ENCODE results near the gene CAMK1D.
A peak's percentile ranks its signal among the peaks of the same experiment; 100 is the strongest.

Gene CAMK1D

GRCh38 chr10:12639996-12640944 lies 290.9 kb downstream of the CAMK1D start:
- no peak overlapping the region for H3K23ac ChIP-seq (ENCODE audit: low read length)
- no peak overlapping the region for H3K4ac ChIP-seq (ENCODE audit: low read depth, low read length)
- H3K4me2 ChIP-seq (ENCODE audit: low read length) = no peak overlapping the region
- H3K27me3 ChIP-seq (ENCODE audit: insufficient read depth, low read length, poor library complexity) = no peaks in the 10 kb centered on the region
- H3K4me3 ChIP-seq (ENCODE audit: low read length) = no peak overlapping the region
- DNase-seq = no peak
- no peak overlapping the region for H3K27ac ChIP-seq (ENCODE audit: low read depth, low read length)
- H2BK15ac ChIP-seq (replicated peaks; ENCODE audit: low read depth) = no peak overlapping the region
- H2BK120ac ChIP-seq (ENCODE audit: low read depth, low read length) = no peak overlapping the region
- H3K36me3 ChIP-seq (ENCODE audit: control insufficient read depth, insufficient read depth, low read length) = no peaks in the 10 kb centered on the region
- WGBS (ENCODE audit: extremely low coverage, insufficient coverage, low lambda C conversion rate) = no CpG with 5 or more reads among the region's 12 CpGs
- H4K8ac ChIP-seq (ENCODE audit: low read depth, low read length) = no peak overlapping the region
- no peak overlapping the region for H3K9ac ChIP-seq (ENCODE audit: low read length)
- no peak overlapping the region for H2BK5ac ChIP-seq (ENCODE audit: low read length)
- H2AK5ac ChIP-seq (ENCODE audit: low read length) = no peak overlapping the region
- peak overlapping the region; percentile 19 for H3K18ac ChIP-seq (ENCODE audit: low read length)
- no peak overlapping the region for H4K5ac ChIP-seq (ENCODE audit: low read length)
- H3K4me1 ChIP-seq (ENCODE audit: control insufficient read depth, low read depth, low read length) = peaks cover 2% of the 10 kb centered on the region
- H3K56ac ChIP-seq (ENCODE audit: low read length) = no peak overlapping the region
- H3K79me2 ChIP-seq (ENCODE audit: control insufficient read depth, insufficient read depth, low read length) = no peaks in the 10 kb centered on the region
- H3K79me1 ChIP-seq (ENCODE audit: low read length) = no peaks in the 10 kb centered on the region

- Histone ChIP-seq H3K27me3 (ENCODE audit: insufficient read depth, low read length, poor library complexity) (no peaks in the 10 kb centered on the region), H3K4me3 (ENCODE audit: low read length) (no peak overlapping the region), H4K8ac (ENCODE audit: low read depth, low read length) (no peak overlapping the region), H3K4ac (ENCODE audit: low read depth, low read length) (no peak overlapping the region), H2AK5ac (ENCODE audit: low read length) (no peak overlapping the region), H3K4me1 (ENCODE audit: control insufficient read depth, low read depth, low read length) (peaks cover 2% of the 10 kb centered on the region), H3K23ac (ENCODE audit: low read length) (no peak overlapping the region), H3K4me2 (ENCODE audit: low read length) (no peak overlapping the region), H3K9ac (ENCODE audit: low read length) (no peak overlapping the region), H3K56ac (ENCODE audit: low read length) (no peak overlapping the region), H4K5ac (ENCODE audit: low read length) (no peak overlapping the region), H3K79me1 (ENCODE audit: low read length) (no peaks in the 10 kb centered on the region), H3K18ac (ENCODE audit: low read length) (no peak overlapping the region), H2BK5ac (ENCODE audit: low read length) (no peak overlapping the region), H3K27ac (ENCODE audit: low read depth, low read length) (no peak overlapping the region), H2BK15ac (replicated peaks; ENCODE audit: low read depth) (no peak overlapping the region), H3K79me2 (ENCODE audit: control insufficient read depth, insufficient read depth, low read length) (no peaks in the 10 kb centered on the region), H2BK120ac (ENCODE audit: low read depth, low read length) (no peak overlapping the region), H3K36me3 (ENCODE audit: control insufficient read depth, insufficient read depth, low read length) (no peaks in the 10 kb centered on the region)
- WGBS (ENCODE audit: extremely low coverage, insufficient coverage, low lambda C conversion rate) = no CpG with 5 or more reads among the region's 7 CpGs
- no peak for DNase-seq
Measured at GRCh38 chr10:12642036-12642435, 292.7 kb downstream of the CAMK1D start.

- H3K4me3 ChIP-seq (ENCODE audit: low read length) = no peak overlapping the region
- H3K4me1 ChIP-seq (ENCODE audit: control insufficient read depth, low read depth, low read length) = no peaks in the 10 kb centered on the region
- WGBS (ENCODE audit: extremely low coverage, insufficient coverage, low lambda C conversion rate) = no CpG with 5 or more reads among the region's 17 CpGs
- no peak overlapping the region for H2BK15ac ChIP-seq (replicated peaks; ENCODE audit: low read depth)
- no peak overlapping the region for H3K9ac ChIP-seq (ENCODE audit: low read length)
- no peak overlapping the region for H3K4me2 ChIP-seq (ENCODE audit: low read length)
- H3K23ac ChIP-seq (ENCODE audit: low read length) = no peak overlapping the region
- no peak overlapping the region for H2AK5ac ChIP-seq (ENCODE audit: low read length)
- H4K8ac ChIP-seq (ENCODE audit: low read depth, low read length) = no peak overlapping the region
- no peak overlapping the region for H2BK5ac ChIP-seq (ENCODE audit: low read length)
- H4K5ac ChIP-seq (ENCODE audit: low read length) = no peak overlapping the region
- DNase-seq = peak; percentile 12
- H3K79me1 ChIP-seq (ENCODE audit: low read length) = no peaks in the 10 kb centered on the region
- no peak overlapping the region for H3K4ac ChIP-seq (ENCODE audit: low read depth, low read length)
- H3K56ac ChIP-seq (ENCODE audit: low read length) = no peak overlapping the region
- no peaks in the 10 kb centered on the region for H3K27me3 ChIP-seq (ENCODE audit: insufficient read depth, low read length, poor library complexity)
- H3K18ac ChIP-seq (ENCODE audit: low read length) = no peak overlapping the region
- H3K79me2 ChIP-seq (ENCODE audit: control insufficient read depth, insufficient read depth, low read length) = no peaks in the 10 kb centered on the region
- no peaks in the 10 kb centered on the region for H3K36me3 ChIP-seq (ENCODE audit: control insufficient read depth, insufficient read depth, low read length)
- no peak overlapping the region for H2BK120ac ChIP-seq (ENCODE audit: low read depth, low read length)
- H3K27ac ChIP-seq (ENCODE audit: low read depth, low read length) = no peak overlapping the region
Measured at GRCh38 chr10:12643279-12643678, 293.9 kb downstream of the CAMK1D start.

GRCh38 chr10:12644380-12645144 lies 295.2 kb downstream of the CAMK1D start:
- WGBS (ENCODE audit: extremely low coverage, insufficient coverage, low lambda C conversion rate) = no CpG with 5 or more reads among the region's 4 CpGs

GRCh38 chr10:12645449-12645848 lies 296.1 kb downstream of the CAMK1D start:
- DNase-seq = no peak
- no peak overlapping the region for H3K18ac ChIP-seq (ENCODE audit: low read length)
- H4K8ac ChIP-seq (ENCODE audit: low read depth, low read length) = no peak overlapping the region
- no peak overlapping the region for H2BK15ac ChIP-seq (replicated peaks; ENCODE audit: low read depth)
- H3K4me1 ChIP-seq (ENCODE audit: control insufficient read depth, low read depth, low read length) = no peaks in the 10 kb centered on the region
- H3K56ac ChIP-seq (ENCODE audit: low read length) = no peak overlapping the region
- no peaks in the 10 kb centered on the region for H3K27me3 ChIP-seq (ENCODE audit: insufficient read depth, low read length, poor library complexity)
- no peak overlapping the region for H3K9ac ChIP-seq (ENCODE audit: low read length)
- no peaks in the 10 kb centered on the region for H3K79me2 ChIP-seq (ENCODE audit: control insufficient read depth, insufficient read depth, low read length)
- H3K27ac ChIP-seq (ENCODE audit: low read depth, low read length) = no peak overlapping the region
- no CpG with 5 or more reads among the region's 11 CpGs for WGBS (ENCODE audit: extremely low coverage, insufficient coverage, low lambda C conversion rate)
- no peaks in the 10 kb centered on the region for H3K36me3 ChIP-seq (ENCODE audit: control insufficient read depth, insufficient read depth, low read length)
- H3K4me3 ChIP-seq (ENCODE audit: low read length) = no peak overlapping the region
- no peaks in the 10 kb centered on the region for H3K79me1 ChIP-seq (ENCODE audit: low read length)
- no peak overlapping the region for H2BK5ac ChIP-seq (ENCODE audit: low read length)
- no peak overlapping the region for H2AK5ac ChIP-seq (ENCODE audit: low read length)
- H3K4ac ChIP-seq (ENCODE audit: low read depth, low read length) = no peak overlapping the region
- H2BK120ac ChIP-seq (ENCODE audit: low read depth, low read length) = no peak overlapping the region
- H3K4me2 ChIP-seq (ENCODE audit: low read length) = no peak overlapping the region
- H4K5ac ChIP-seq (ENCODE audit: low read length) = no peak overlapping the region
- no peak overlapping the region for H3K23ac ChIP-seq (ENCODE audit: low read length)

More at GRCh38 chr10:12644380-12645144, 295.2 kb downstream of the CAMK1D start:
- Histone ChIP-seq H2BK15ac (replicated peaks; ENCODE audit: low read depth) (no peak overlapping the region), H3K4me2 (ENCODE audit: low read length) (no peak overlapping the region), H3K4me3 (ENCODE audit: low read length) (no peak overlapping the region), H3K36me3 (ENCODE audit: control insufficient read depth, insufficient read depth, low read length) (no peaks in the 10 kb centered on the region), H4K5ac (ENCODE audit: low read length) (no peak overlapping the region), H3K56ac (ENCODE audit: low read length) (no peak overlapping the region), H3K27me3 (ENCODE audit: insufficient read depth, low read length, poor library complexity) (no peaks in the 10 kb centered on the region), H4K8ac (ENCODE audit: low read depth, low read length) (no peak overlapping the region), H3K4ac (ENCODE audit: low read depth, low read length) (no peak overlapping the region), H3K18ac (ENCODE audit: low read length) (no peak overlapping the region), H3K27ac (ENCODE audit: low read depth, low read length) (no peak overlapping the region), H3K79me1 (ENCODE audit: low read length) (no peaks in the 10 kb centered on the region), H2BK5ac (ENCODE audit: low read length) (no peak overlapping the region), H2AK5ac (ENCODE audit: low read length) (no peak overlapping the region), H3K9ac (ENCODE audit: low read length) (no peak overlapping the region), H3K4me1 (ENCODE audit: control insufficient read depth, low read depth, low read length) (no peaks in the 10 kb centered on the region), H2BK120ac (ENCODE audit: low read depth, low read length) (no peak overlapping the region), H3K79me2 (ENCODE audit: control insufficient read depth, insufficient read depth, low read length) (no peaks in the 10 kb centered on the region), H3K23ac (ENCODE audit: low read length) (no peak overlapping the region)
- DNase-seq = no peak
